HTERT RPE-1 (cell line): ENCODE data around the gene KRT84.

Experiments used
- in situ Hi-C: fragments of 300-500 bp; cut with MboI; formaldehyde crosslinking; loops from 4 replicates; pipeline ENCODE4 v1.14.3; 2020; ENCODE audit warnings: low sequenced_read_pairs

The KRT84 gene, protein sequence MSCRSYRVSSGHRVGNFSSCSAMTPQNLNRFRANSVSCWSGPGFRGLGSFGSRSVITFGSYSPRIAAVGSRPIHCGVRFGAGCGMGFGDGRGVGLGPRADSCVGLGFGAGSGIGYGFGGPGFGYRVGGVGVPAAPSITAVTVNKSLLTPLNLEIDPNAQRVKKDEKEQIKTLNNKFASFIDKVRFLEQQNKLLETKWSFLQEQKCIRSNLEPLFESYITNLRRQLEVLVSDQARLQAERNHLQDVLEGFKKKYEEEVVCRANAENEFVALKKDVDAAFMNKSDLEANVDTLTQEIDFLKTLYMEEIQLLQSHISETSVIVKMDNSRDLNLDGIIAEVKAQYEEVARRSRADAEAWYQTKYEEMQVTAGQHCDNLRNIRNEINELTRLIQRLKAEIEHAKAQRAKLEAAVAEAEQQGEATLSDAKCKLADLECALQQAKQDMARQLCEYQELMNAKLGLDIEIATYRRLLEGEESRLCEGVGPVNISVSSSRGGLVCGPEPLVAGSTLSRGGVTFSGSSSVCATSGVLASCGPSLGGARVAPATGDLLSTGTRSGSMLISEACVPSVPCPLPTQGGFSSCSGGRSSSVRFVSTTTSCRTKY

DNA sequence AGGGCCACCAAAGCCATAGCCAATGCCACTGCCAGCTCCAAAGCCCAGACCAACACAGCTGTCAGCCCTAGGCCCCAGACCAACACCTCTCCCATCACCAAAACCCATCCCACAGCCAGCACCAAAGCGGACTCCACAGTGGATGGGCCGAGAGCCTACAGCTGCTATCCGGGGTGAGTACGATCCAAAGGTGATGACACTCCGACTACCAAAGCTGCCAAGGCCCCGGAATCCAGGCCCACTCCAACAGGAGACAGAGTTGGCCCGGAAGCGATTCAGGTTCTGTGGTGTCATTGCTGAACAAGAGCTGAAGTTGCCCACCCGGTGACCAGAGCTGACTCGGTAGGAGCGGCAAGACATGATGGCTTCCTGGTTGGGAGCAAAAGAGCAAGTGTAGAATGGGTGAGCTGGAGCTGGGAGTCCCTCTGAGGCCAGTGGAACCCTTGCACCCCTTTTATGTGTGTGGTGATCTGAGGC is at the start of gene KRT84:
TSS of gene KRT84 (minus strand) at position 427 of the 477 bp plus-strand sequence. CDS start at position 360, 67 bp downstream.
- in situ Hi-C loops, result no loop called here

DNA sequence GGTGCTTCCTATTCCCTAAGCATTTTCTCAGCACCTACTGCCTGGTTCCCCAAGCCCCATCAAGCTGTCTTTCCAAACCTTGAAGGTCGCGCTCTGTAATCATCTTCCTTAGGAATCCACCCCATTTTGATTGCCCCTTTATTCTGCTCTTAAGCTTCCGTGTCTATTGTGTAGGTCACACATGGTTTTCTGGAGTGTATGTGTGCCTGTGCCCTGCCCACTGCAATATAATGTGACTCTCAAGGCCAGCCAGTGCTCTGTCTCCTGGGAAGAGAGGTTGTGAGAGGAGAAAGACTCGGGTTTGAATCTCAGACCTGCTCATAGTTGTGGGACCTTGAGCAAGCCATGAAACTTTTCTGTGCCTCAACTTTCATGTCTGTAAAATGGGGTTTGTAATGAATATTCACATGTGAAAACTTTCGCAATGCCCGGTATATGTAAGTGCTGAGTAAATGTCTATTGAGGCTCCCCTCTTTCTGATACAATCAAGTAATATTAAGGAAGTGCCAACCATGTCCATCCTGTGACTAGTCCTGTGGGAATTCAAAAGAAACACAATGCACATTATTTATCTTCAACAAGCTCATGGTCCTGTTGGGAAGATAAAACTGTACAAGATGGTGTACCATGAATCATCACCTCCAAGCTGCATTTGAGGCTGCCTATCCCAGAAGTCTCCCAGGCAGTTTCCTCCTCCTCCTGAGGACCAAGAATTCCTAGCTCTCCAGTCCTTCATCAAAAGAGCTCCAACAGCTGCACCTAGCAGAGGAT is 49.5 kb upstream of the KRT84 start:
- in situ Hi-C loops, result no loop called here

DNA sequence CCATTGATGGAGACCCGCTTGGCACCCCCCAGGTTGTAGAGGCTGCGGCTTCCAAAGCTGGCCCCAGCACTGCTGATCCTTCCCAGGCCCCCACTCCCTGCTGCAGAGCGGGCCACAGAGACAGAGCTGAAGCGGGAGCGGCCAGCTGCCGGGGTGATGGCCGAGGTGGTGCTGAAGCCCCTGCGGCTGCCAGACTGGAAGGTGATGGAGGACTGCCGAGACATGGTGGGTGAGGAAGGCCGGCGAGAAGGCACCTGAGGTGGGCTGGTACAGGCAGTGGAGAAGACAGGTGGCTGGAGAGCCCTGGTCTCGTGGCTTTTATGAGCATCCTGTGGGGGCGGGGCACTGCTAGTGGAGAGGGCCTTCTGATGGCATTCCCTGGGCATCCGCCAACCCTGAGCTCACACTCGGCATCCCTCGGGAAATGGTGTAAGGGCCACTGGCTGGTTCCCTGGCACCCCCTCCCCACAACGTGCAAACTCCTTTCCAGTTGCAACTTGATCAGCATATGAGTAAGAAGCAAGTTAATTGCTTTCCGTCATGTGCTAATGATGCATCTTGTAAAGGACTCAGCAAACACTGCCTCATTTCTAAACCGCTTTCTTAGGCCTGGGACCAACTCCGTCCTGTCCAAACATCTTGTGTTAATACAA is 48.8 kb upstream of the KRT84 start, which contains the start of gene KRT75:
TSS of gene KRT75 (minus strand) at position 291 of the 653 bp plus-strand sequence. CDS start at position 224, 67 bp downstream.
- in situ Hi-C loops, result no loop called here

DNA sequence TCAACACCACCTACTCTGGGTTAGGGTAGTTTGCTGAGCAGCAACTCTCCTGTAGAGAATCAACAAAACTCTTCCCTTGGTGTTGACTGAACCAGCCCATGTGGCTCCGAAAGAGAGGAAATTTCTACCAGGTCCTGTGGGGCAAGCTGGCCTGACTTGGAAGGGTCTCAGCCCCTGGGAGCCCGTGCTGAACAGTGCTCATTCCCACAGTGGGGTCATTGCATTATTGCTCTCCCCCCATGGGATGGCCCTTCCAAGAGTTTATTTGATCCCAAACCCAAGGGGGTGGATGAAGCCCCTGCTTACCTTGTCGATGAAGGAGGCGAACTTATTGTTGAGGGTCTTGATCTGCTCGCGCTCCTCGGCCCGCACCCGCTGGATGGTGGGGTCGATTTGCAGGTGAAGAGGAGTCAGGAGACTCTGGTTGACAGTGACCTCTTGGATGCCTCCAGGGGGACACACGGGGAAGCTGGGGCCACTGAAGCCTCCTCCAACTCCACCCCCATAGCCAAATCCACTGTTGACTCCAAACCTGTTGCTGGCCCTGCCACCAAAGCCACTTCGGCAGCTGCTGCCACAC is 48.1 kb upstream of the KRT84 start:
- in situ Hi-C loops, result no loop called here

GRCh38 chr12:52432559-52433207 is 47.2 kb upstream of the KRT84 start:
- in situ Hi-C loops, result no loop called here

DNA sequence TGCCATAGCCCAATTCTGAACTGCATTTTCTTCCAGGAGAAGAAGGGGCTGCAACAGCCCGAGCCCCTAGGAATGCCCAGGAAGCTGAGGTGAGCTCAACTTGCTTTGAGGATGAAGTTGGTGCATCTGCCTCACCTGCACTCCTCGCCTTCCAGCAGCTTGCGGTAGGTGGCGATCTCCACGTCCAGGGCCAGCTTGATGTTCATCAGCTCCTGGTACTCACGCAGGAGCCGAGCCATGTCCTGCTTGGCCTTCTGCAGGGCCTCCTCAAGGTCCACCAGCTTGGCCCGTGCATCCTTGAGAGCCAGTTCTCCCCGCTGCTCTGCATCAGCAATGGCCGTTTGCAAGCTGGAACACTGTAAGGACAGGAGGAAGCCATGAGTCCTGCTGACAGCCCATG is 42.7 kb upstream of the KRT84 start:
- in situ Hi-C loops, result no loop called here

GRCh38 chr12:52427083-52427482 is 41.6 kb upstream of the KRT84 start:
- in situ Hi-C loops, result no loop called here

DNA sequence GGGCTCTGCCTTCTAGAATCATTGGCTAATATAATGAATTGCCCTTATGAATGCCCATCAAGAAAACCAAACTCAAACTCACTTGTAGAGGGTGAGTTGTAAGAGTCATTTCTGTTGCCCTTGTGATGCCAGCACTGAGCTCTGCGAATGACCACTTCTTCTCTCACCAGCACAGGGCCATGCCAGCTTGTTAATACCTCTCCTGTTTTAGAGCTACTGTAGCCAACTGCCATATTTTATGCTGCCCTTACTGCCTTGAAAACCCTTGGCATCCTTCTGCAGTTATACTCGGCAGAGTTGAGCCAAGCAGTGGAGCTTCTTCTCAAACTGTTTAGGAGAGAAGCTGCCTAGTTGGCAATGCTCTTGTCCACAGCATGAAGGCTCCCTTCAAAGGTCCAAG is 40.6 kb upstream of the KRT84 start:
- in situ Hi-C loops, result no loop called here

DNA sequence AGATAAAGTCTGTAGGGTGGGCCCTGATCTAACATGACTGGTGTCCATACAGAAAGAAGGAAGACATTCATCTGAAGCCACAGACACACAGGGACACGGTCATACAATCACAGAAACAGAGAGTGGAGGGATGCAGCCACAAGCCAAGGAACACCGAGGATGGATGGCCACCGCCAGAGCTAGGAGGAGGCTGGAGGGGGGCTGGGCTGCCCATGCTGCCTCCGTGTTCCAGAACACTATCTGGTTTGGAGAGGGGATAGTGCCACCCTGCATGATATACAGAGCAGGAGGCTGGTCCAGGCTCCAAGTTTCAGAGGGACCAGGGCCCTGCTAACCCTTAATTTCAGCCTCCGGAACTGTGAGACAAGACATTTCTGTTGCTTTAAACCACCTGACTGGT is 40.0 kb upstream of the KRT84 start:
- in situ Hi-C loops, result no loop called here

DNA sequence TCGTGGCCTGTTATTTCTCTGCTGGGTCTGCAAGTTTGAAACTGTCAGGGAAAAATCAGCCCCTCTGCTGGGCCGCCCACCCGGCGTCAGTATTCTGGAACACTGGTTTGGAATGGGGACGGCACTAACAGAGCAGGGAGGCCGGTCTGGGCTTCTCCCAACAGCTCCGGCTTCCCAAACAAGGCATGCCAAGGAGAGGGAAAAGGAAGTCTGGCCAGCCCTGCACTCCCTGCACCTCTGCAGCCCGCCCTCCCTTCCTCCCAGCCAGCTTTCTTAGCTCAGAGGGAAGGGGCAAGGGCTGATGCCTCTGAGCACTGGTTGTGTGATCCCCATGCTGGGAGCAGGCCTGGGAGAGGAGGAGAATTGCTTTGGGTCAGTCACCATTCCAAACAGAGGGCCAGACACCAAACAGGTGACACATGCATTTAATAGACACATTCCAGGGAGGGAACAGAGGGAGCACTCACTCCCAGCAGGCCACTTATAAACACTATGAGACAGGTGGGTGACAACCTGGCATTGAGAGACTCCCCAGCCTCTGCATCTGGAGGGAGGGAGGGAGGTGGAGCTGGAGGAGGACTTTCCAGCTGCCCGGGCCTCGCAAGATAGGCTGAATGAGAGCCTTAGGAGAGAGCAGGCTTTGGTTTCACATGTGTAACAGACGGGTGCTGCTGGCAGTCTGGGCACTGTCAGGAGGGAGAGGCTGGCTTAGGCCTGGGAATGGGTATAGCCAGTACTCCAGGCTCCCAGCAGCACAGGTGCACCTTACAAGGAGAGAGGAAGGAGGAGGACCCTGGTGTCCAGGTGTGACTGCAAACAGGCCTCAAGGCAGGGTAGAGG is 38.4 kb upstream of the KRT84 start:
- in situ Hi-C loops, result no loop called here

DNA sequence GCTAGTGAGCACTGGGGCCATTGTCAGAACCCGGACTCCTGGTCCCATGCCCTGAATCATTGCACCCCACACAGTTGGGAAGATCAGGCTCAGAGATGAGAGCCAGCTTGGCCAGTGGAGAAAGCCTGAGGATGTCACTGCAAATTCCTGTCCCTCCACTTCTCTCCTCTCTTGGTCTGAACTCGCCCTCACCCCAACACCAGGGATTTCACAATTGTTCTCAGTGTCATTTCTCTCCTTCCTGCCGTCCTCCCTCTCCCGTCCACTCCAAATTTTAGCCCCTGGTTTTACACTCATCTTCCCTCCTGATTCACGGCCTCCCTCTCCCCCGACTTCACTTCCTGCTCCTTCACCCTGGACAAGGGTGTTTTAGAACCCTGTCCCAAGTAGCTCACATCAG is 37.6 kb upstream of the KRT84 start:
- in situ Hi-C loops, result no loop called here

GRCh38 chr12:52419656-52420055 is 34.2 kb upstream of the KRT84 start:
- in situ Hi-C loops, result no loop called here

DNA sequence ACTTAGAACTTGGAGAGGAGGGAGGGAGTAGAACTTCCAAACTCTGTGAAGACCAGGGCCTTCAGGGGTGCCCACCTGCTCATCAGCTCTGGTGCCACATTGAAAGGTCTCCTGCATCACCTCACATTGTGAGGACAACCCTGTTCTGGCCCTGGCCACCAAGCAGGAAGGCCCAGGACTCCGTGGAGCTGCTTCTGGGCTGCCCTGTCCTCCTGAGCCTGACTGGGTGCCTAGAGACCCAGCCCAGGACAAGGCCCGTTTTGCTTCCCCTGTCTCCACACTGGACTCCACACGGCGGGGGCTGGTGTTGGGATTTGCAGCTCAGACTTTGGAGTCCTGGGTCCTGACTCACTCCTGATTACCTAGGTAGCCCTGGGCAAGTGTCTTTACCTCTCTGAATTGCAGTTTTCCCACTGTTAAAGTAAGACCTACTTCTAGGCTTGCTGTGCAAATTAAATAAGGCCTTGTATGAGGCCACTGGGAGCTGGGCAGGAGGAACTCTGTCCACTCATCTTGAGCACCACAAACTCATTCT is 33.2 kb upstream of the KRT84 start:
- in situ Hi-C loops, result no loop called here

DNA sequence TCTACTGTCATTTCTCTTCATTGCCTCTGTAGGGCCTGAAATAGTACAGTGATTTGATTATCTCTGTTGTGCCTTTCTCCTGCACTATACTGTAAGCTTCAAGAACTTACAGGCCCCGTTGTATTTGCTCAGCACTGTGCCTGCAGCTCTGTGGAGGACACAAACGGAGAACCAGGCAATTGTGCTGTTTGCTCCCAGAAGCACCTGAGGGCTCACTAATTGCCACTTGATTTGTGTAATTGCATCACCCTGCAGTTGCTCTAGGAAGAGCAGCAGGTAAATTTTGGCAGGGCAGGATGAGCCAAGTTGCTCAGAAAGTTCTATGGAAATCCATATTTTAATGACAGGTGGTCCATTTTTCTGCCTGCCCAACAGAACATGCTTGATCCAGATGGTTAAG is 32.3 kb upstream of the KRT84 start:
- in situ Hi-C loops, result no loop called here

- in situ Hi-C loops, result no loop called here
Observed at GRCh38 chr12:52416795-52417194, 31.3 kb upstream of the KRT84 start.

DNA sequence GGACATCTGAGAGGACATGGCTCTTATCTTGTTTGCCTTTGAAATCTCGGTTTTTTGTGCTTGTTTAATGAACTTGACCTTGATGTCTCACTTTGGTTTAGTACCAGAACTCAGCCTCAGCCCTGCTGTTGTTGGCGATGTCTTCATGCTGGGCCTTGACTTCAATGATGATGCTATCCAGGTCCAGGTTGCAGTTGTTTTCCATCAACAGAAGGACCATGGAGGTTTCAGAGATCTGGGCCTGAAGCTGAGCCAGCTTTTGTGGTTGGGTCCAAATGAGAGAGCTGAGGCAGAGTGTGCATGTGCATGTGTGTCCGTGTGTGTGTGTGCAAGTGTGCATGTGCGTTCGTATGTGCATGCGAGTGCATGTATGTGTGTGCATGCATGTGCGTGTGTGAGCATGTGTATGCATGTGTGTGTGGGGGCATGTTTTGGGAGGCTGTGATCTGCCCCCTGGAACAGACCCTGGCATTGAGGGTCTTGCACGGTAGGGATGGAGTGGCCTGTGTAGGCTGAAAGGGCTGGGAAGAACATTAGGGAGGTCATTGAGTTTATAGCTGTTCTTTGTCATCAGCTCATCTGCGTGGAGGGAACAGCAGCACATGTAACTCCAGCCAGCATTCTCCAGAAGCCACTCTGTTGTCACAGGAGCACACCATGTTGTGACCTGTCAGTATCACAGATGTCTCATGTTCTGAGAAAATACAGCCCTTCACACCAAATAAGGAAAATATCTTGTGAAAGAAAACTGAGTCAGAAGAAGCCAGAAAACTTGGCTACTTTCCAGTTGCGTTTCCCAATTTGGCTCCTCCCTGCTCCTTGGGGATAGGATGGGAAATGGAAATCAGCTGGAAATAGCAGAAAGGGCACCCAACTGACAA is 30.7 kb upstream of the KRT84 start:
- in situ Hi-C loops, result no loop called here

DNA sequence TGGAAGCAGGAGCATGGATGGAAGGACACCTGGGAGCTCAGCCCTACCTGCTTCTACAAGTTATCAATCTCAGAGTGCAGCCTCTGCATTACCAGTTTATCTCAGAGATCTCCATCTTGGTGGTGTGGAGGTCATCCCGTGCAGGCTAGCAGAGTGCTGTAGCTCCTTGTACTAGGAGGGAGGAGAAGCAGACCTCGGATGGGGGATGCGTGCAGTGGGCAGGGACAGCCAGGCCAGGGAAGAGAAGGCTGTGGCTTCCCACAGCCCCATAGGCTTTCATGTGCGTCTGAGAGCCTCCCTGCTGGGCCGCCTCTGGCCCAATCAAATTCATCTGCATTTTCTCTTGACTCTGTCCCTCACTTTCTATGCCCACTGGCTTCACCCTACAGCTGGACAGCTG is 29.5 kb upstream of the KRT84 start:
- in situ Hi-C loops, result no loop called here

DNA sequence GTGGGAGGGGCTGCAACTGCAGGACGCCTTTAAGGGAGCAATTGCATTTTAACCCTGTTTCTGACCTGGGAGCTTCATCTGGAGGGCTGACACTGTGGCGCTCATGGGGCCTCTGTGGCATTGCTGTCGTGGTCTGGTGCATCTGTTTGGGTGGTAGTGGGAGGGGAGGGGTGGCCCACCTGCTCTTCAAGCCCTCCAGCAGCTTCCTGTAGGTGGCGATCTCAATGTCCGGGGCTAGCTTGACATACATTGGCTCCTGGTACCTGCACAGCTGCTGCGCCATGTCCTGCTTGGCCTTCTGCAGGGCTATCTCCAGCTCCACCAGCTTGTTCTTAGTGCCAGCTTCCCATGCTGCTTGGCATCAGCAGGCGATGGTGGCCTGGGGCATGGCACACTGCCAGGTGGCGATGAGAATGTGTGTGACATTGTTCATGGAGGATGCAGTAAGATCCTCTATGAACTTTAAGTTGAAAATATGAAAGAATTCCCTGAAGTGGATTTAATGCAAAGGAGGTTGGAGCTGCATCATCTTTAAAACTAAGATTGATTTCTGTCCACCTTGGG is 28.4 kb upstream of the KRT84 start:
- in situ Hi-C loops, result no loop called here
